ENCODE results near the gene REX1BD.
"Not testable (repeated sequence)": the region's sequence is repeated elsewhere in the genome, so short reads cannot be mapped to it uniquely, and the experiment has no call there.

The REX1BD gene

GRCh38 chr19:18577365-18577914 is 11.2 kb upstream of the REX1BD start:
- DNase-seq (ENCODE audit: low spot score): no peak

GRCh38 chr19:18580311-18580710 is 8.3 kb upstream of the REX1BD start:
- DNase-seq (ENCODE audit: low spot score): no peak

GRCh38 chr19:18586306-18586705 is 2.3 kb upstream of the REX1BD start:
- no peak for DNase-seq (ENCODE audit: low spot score)

GRCh38 chr19:18587561-18587960 is 1.0 kb upstream of the REX1BD start:
- DNase-seq (ENCODE audit: low spot score): no peak

GRCh38 chr19:18587962-18588610 is 512 bp upstream of the REX1BD start:
- DNase-seq (ENCODE audit: low spot score): no peak

GRCh38 chr19:18589380-18590272 is 1.0 kb downstream of the REX1BD start:
- peak; percentile 45 for DNase-seq (ENCODE audit: low spot score)

- DNase-seq (ENCODE audit: low spot score): peak; percentile 94
Measured at GRCh38 chr19:18590273-18591272, 2.0 kb downstream of the REX1BD start.

- DNase-seq (ENCODE audit: low spot score): no peak
Measured at GRCh38 chr19:18591735-18592385, 3.3 kb downstream of the REX1BD start.

- not testable (repeated sequence) for DNase-seq (ENCODE audit: low spot score)
Measured at GRCh38 chr19:18592732-18593131, 4.1 kb downstream of the REX1BD start.

GRCh38 chr19:18593367-18594095 is 4.9 kb downstream of the REX1BD start:
- DNase-seq (ENCODE audit: low spot score): no peak

GRCh38 chr19:18594096-18594823 is 5.7 kb downstream of the REX1BD start:
- peak; percentile 59 for DNase-seq (ENCODE audit: low spot score)

- DNase-seq (ENCODE audit: low spot score): no peak
Measured at GRCh38 chr19:18594824-18595373, 6.3 kb downstream of the REX1BD start.

GRCh38 chr19:18595475-18595874 is 6.9 kb downstream of the REX1BD start:
- no peak for DNase-seq (ENCODE audit: low spot score)

GRCh38 chr19:18596752-18597157 is 8.2 kb downstream of the REX1BD start:
- no peak for DNase-seq (ENCODE audit: low spot score)

- no peak for DNase-seq (ENCODE audit: low spot score)
Measured at GRCh38 chr19:18597809-18598660, 9.4 kb downstream of the REX1BD start.

- DNase-seq (ENCODE audit: low spot score): no peak
Measured at GRCh38 chr19:18599485-18599884, 10.9 kb downstream of the REX1BD start.

GRCh38 chr19:18600692-18601397 is 12.2 kb downstream of the REX1BD start:
- DNase-seq (ENCODE audit: low spot score): not testable (repeated sequence)

- no peak for DNase-seq (ENCODE audit: low spot score)
Measured at GRCh38 chr19:18601875-18602274, 13.3 kb downstream of the REX1BD start.

Measured in Ammon's horn (tissue), 1 donor.